T-helper 1 cell treated with Interleukin-12 subunit alpha and Interleukin-12 subunit beta and Interleukin-4 antibody, amounts not matched to agents 30 μg/mL and 1 μg/mL, for 36 hours (primary cell): ENCODE measurements around the gene MICA.
A peak's percentile ranks its signal among the peaks of the same experiment; 100 is the strongest.
"Not testable (repeated sequence)": the region's sequence is repeated elsewhere in the genome, so short reads cannot be mapped to it uniquely, and the experiment has no call there.

Experiments
- H3K27ac Mint-ChIP-seq: one replicate; pipeline ENCODE4 v1.8.0; 2021; ENCODE audit warnings: mild to moderate bottlenecking, mixed read lengths
- H3K27me3 Mint-ChIP-seq: one replicate; pipeline ENCODE4 v1.8.0; 2021; ENCODE audit warnings: low read depth, mixed read lengths
- H3K36me3 Mint-ChIP-seq: one replicate; pipeline ENCODE4 v1.8.0; 2021; ENCODE audit warnings: low read depth, mixed read lengths
- H3K4me1 Mint-ChIP-seq: one replicate; pipeline ENCODE4 v1.8.0; 2021; ENCODE audit warnings: low read depth, mixed read lengths
- H3K4me3 Mint-ChIP-seq: one replicate; pipeline ENCODE4 v1.8.0; 2021; ENCODE audit warnings: mild to moderate bottlenecking, moderate library complexity, mixed read lengths
- H3K9me3 Mint-ChIP-seq: one replicate; pipeline ENCODE4 v1.8.0; 2021; ENCODE audit warnings: mixed read lengths

Gene MICA

GRCh38 chr6:31394381-31394780, 9.0 kb upstream of the MICA start:
- peaks cover 2% of the 10 kb centered on the region for H3K36me3 Mint-ChIP-seq
- H3K4me3 Mint-ChIP-seq: no peak overlapping the region
- H3K27ac Mint-ChIP-seq: no peak overlapping the region
- H3K9me3 Mint-ChIP-seq: no peaks in the 10 kb centered on the region
- H3K4me1 Mint-ChIP-seq: peaks cover 12% of the 10 kb centered on the region
- H3K27me3 Mint-ChIP-seq: peaks cover under 1% of the 10 kb centered on the region

- peaks cover 3% of the 10 kb centered on the region for H3K27me3 Mint-ChIP-seq
- H3K9me3 Mint-ChIP-seq: no peaks in the 10 kb centered on the region
- H3K27ac Mint-ChIP-seq: no peak overlapping the region
- peaks cover 4% of the 10 kb centered on the region for H3K36me3 Mint-ChIP-seq
- H3K4me1 Mint-ChIP-seq: peaks cover 11% of the 10 kb centered on the region
- H3K4me3 Mint-ChIP-seq: no peak overlapping the region
Observed at GRCh38 chr6:31395832-31396231, 7.6 kb upstream of the MICA start.

- Mint-ChIP-seq H3K27me3 (peaks cover 3% of the 10 kb centered on the region), H3K36me3 (peaks cover 4% of the 10 kb centered on the region), H3K4me1 (peaks cover 19% of the 10 kb centered on the region), H3K27ac (no peak overlapping the region), H3K4me3 (peak overlapping the region; percentile 49), H3K9me3 (no peaks in the 10 kb centered on the region)
Observed at GRCh38 chr6:31396422-31397152, 6.8 kb upstream of the MICA start.

GRCh38 chr6:31397153-31397499, 6.3 kb upstream of the MICA start:
- H3K36me3 Mint-ChIP-seq, H3K27me3 Mint-ChIP-seq, H3K9me3 Mint-ChIP-seq, H3K27ac Mint-ChIP-seq: not testable (repeated sequence)
- Mint-ChIP-seq H3K4me1 (peaks cover 24% of the 10 kb centered on the region), H3K4me3 (peak overlapping the region; percentile 49)

- Mint-ChIP-seq H3K9me3 (no peaks in the 10 kb centered on the region), H3K4me1 (peaks cover 33% of the 10 kb centered on the region), H3K27me3 (peaks cover 3% of the 10 kb centered on the region), H3K4me3 (no peak overlapping the region), H3K27ac (no peak overlapping the region), H3K36me3 (peaks cover 4% of the 10 kb centered on the region)
Observed at GRCh38 chr6:31397901-31398525, 5.4 kb upstream of the MICA start.

GRCh38 chr6:31399589-31400466, 3.6 kb upstream of the MICA start:
- Mint-ChIP-seq H3K27me3 (peaks cover 3% of the 10 kb centered on the region), H3K36me3 (peaks cover 4% of the 10 kb centered on the region), H3K9me3 (no peaks in the 10 kb centered on the region), H3K4me3 (peak overlapping the region; percentile 92), H3K4me1 (peaks cover 41% of the 10 kb centered on the region), H3K27ac (peak overlapping the region; percentile 88)

- peaks cover 43% of the 10 kb centered on the region for H3K4me1 Mint-ChIP-seq
Observed at GRCh38 chr6:31400467-31401289, 2.7 kb upstream of the MICA start.

GRCh38 chr6:31401403-31401802, 2.0 kb upstream of the MICA start:
- Mint-ChIP-seq H3K36me3 (peaks cover 8% of the 10 kb centered on the region), H3K27me3 (peaks cover 3% of the 10 kb centered on the region), H3K4me3 (peak overlapping the region; percentile 92), H3K4me1 (peaks cover 48% of the 10 kb centered on the region), H3K9me3 (no peaks in the 10 kb centered on the region), H3K27ac (peak overlapping the region; percentile 88)

More at GRCh38 chr6:31400467-31401289, 2.7 kb upstream of the MICA start:
- H3K9me3 Mint-ChIP-seq: no peaks in the 10 kb centered on the region
- peaks cover 6% of the 10 kb centered on the region for H3K36me3 Mint-ChIP-seq
- peaks cover 3% of the 10 kb centered on the region for H3K27me3 Mint-ChIP-seq
- peak overlapping the region; percentile 88 for H3K27ac Mint-ChIP-seq
- peak overlapping the region; percentile 92 for H3K4me3 Mint-ChIP-seq

GRCh38 chr6:31402324-31403282, 792 bp upstream of the MICA start:
- no peaks in the 10 kb centered on the region for H3K9me3 Mint-ChIP-seq
- peaks cover 3% of the 10 kb centered on the region for H3K27me3 Mint-ChIP-seq
- H3K4me1 Mint-ChIP-seq: peaks cover 50% of the 10 kb centered on the region
- peaks cover 6% of the 10 kb centered on the region for H3K36me3 Mint-ChIP-seq
- peak overlapping the region; percentile 82 for H3K27ac Mint-ChIP-seq
- H3K4me3 Mint-ChIP-seq: peak overlapping the region; percentile 92

- Mint-ChIP-seq H3K4me1 (peaks cover 52% of the 10 kb centered on the region), H3K4me3 (peak overlapping the region; percentile 92)
- H3K36me3 Mint-ChIP-seq, H3K27me3 Mint-ChIP-seq, H3K9me3 Mint-ChIP-seq, H3K27ac Mint-ChIP-seq: not testable (repeated sequence)
Observed at GRCh38 chr6:31404061-31404364, 618 bp downstream of the MICA start.

- Mint-ChIP-seq H3K27me3 (no peaks in the 10 kb centered on the region), H3K27ac (no peak overlapping the region), H3K36me3 (peaks cover 9% of the 10 kb centered on the region), H3K9me3 (no peaks in the 10 kb centered on the region), H3K4me3 (no peak overlapping the region), H3K4me1 (peaks cover 56% of the 10 kb centered on the region)
Observed at GRCh38 chr6:31405996-31406395, 2.6 kb downstream of the MICA start.

- no peak overlapping the region for H3K4me3 Mint-ChIP-seq
- H3K27me3 Mint-ChIP-seq: no peaks in the 10 kb centered on the region
- H3K9me3 Mint-ChIP-seq: no peaks in the 10 kb centered on the region
- H3K4me1 Mint-ChIP-seq: peaks cover 39% of the 10 kb centered on the region
- H3K36me3 Mint-ChIP-seq: peaks cover 9% of the 10 kb centered on the region
- H3K27ac Mint-ChIP-seq: no peak overlapping the region
Observed at GRCh38 chr6:31407699-31408098, 4.3 kb downstream of the MICA start.

- Mint-ChIP-seq H3K27ac (no peak overlapping the region), H3K4me1 (peaks cover 14% of the 10 kb centered on the region), H3K27me3 (no peaks in the 10 kb centered on the region), H3K36me3 (peaks cover 17% of the 10 kb centered on the region), H3K4me3 (no peak overlapping the region), H3K9me3 (no peaks in the 10 kb centered on the region)
Observed at GRCh38 chr6:31412506-31412905, 9.1 kb downstream of the MICA start.
